Measurements from ENCODE around the gene PSD. TPM values are rescaled to one million over a fixed set of nuclear protein-coding genes. Genes with fewer than 3 reads are reported as not detected.
A peak's percentile ranks its signal among the peaks of the same experiment; 100 is the strongest.
"Not testable (repeated sequence)": the region's sequence is repeated elsewhere in the genome, so short reads cannot be mapped to it uniquely, and the experiment has no call there.

Gene PSD
- 1.3 TPM in 1 of 2 replicates, not detected in the other for total RNA-seq (2014; rRNA removed; shearing (Covaris generic))
- polyA plus RNA-seq (2015; cell fraction: cytosol; rRNA removed): 0.03 TPM in 1 of 2 replicates, not detected in the other
- 0.19 and 0.57 TPM in 2 replicates for polyA plus RNA-seq (2015; cell fraction: nucleus; rRNA removed)

GRCh38 chr10:102418622-102419268, at the start of gene PSD:
Gene PSD (minus strand): TSS chr10:102418785. CDS start chr10:102417038, 1,747 bp downstream.
- no peak for DNase-seq (ENCODE audit: low read depth)

GRCh38 chr10:102467971-102468438, 49.4 kb upstream of the PSD start:
- no peak for DNase-seq (ENCODE audit: low read depth)

GRCh38 chr10:102467318-102467717, 48.7 kb upstream of the PSD start:
- no peak for DNase-seq (ENCODE audit: low read depth)

- no peak for DNase-seq (ENCODE audit: low read depth)
Observed at GRCh38 chr10:102465466-102465865, 46.9 kb upstream of the PSD start.

- DNase-seq (ENCODE audit: low read depth): no peak
Observed at GRCh38 chr10:102463983-102464382, 45.4 kb upstream of the PSD start.

- no peak for DNase-seq (ENCODE audit: low read depth)
Observed at GRCh38 chr10:102462512-102463054, 44.0 kb upstream of the PSD start.

- peak; percentile 73 for DNase-seq (ENCODE audit: low read depth)
Observed at GRCh38 chr10:102461187-102462054, 42.8 kb upstream of the PSD start.

- DNase-seq (ENCODE audit: low read depth): no peak
Observed at GRCh38 chr10:102460836-102461186, 42.2 kb upstream of the PSD start.

- no peak for DNase-seq (ENCODE audit: low read depth)
Observed at GRCh38 chr10:102458656-102459055, 40.1 kb upstream of the PSD start.

- no peak for DNase-seq (ENCODE audit: low read depth)
Observed at GRCh38 chr10:102457591-102458150, 39.1 kb upstream of the PSD start.

GRCh38 chr10:102455893-102456471, 37.4 kb upstream of the PSD start:
- DNase-seq (ENCODE audit: low read depth): peak; percentile 79

GRCh38 chr10:102454662-102455487, 36.3 kb upstream of the PSD start:
- not testable (repeated sequence) for DNase-seq (ENCODE audit: low read depth)

- DNase-seq (ENCODE audit: low read depth): no peak
Observed at GRCh38 chr10:102453502-102453901, 34.9 kb upstream of the PSD start.

- DNase-seq (ENCODE audit: low read depth): peak; percentile 69
Observed at GRCh38 chr10:102452672-102453340, 34.2 kb upstream of the PSD start.

GRCh38 chr10:102451105-102451969, 32.8 kb upstream of the PSD start, which contains the start of gene C10orf95:
Gene C10orf95 (minus strand): TSS chr10:102451543. CDS start chr10:102451093, 450 bp downstream.
- DNase-seq (ENCODE audit: low read depth): no peak

GRCh38 chr10:102450374-102451104, 32.0 kb upstream of the PSD start:
- peak; percentile 75 for DNase-seq (ENCODE audit: low read depth)

GRCh38 chr10:102450124-102450373, 31.5 kb upstream of the PSD start:
- no peak for DNase-seq (ENCODE audit: low read depth)
